ENCODE measurements around the gene UBL7. TPM values are rescaled to one million over a fixed set of nuclear protein-coding genes. Genes with fewer than 3 reads are reported as not detected.

The UBL7 gene
- total RNA-seq, 1 experiment from 2014 or later = 65.3 TPM

- Histone ChIP-seq H3K4me2 (ENCODE audit: low read length) (peak overlapping the region; percentile 70), H3K36me3 (ENCODE audit: control insufficient read depth in 1 of 2, insufficient read depth in 2 of 2, low read length in 2 of 2) (no peaks in the 10 kb centered on the region), H4K20me1 (ENCODE audit: insufficient read depth) (no peaks in the 10 kb centered on the region), H3K4me3 (replicated peaks in 1 of 2; ENCODE audit: low read depth in 1 of 2, low read length in 2 of 2) (peak overlapping the region; percentile 19 to 38), H3K79me2 (ENCODE audit: insufficient read depth, low read length) (no peaks in the 10 kb centered on the region), H3K27ac (ENCODE audit: low read depth, low read length) (no peak overlapping the region), H3K4me1 (ENCODE audit: control insufficient read depth in 1 of 2, insufficient read depth in 2 of 2, low read length in 2 of 2) (peaks cover 0 to 11% of the 10 kb centered on the region in 2 experiments; a peak in 2 of 4 replicates), H2AFZ (ENCODE audit: low read depth, low read length, poor library complexity, severe bottlenecking) (peak overlapping the region; percentile 82), H3K9me2 (ENCODE audit: insufficient read depth) (no peaks in the 10 kb centered on the region), H3K9ac (ENCODE audit: low read length) (peak overlapping the region; percentile 38), H3K27me3 (ENCODE audit: insufficient read depth, low read length) (no peaks in the 10 kb centered on the region), H3K9me3 (ENCODE audit: control insufficient read depth in 1 of 2, insufficient read depth in 1 of 2, low read depth in 1 of 2, low read length in 2 of 2) (no peaks in the 10 kb centered on the region)
- BruUV-seq (replicated peaks) = no TSS peak
- no peak for DNase-seq (ENCODE audit: low read depth, low spot score)
- ChIA-PET CTCF (interaction anchor here (0.6 to 0.9 kb wide), 2 partner anchors 108 to 123 kb away, joined by 3 read pairs; partner anchors contain the start of gene CYP11A1), RAD21 (ENCODE audit: low non-redundant PET in 1 of 2, low total read pairs in 2 of 2, uncharacterized antibody in 2 of 2, unreplicated experiment in 2 of 2) (no interaction called here), POLR2A (no interaction called here)
- intact Hi-C loops (cut with micrococcal nuclease) = loop anchor here (2.0 kb wide), 2 partner anchors 30 to 108 kb away; partner anchors contain the start of gene UBL7
- TF ChIP-seq REST (IDR thresholded peaks at IDR 0.05; ENCODE audit: low read depth) (no peak), RAD21 (IDR thresholded peaks at IDR 0.05; ENCODE audit: low read depth) (no peak), JUND (IDR thresholded peaks at IDR 0.05) (no peak), SRF (IDR thresholded peaks at IDR 0.05; ENCODE audit: low read depth) (no peak), MAX (IDR thresholded peaks at IDR 0.05) (no peak), EZH2phosphoT487 (IDR thresholded peaks at IDR 0.05; ENCODE audit: borderline replicate concordance) (no peak), EGR1 (IDR thresholded peaks at IDR 0.05; ENCODE audit: low read depth) (no peak), SIN3A (IDR thresholded peaks at IDR 0.05; ENCODE audit: low read depth) (no peak), CEBPB (IDR thresholded peaks at IDR 0.05; ENCODE audit: low read depth) (no peak), FOSL1 (IDR thresholded peaks at IDR 0.05; ENCODE audit: low read depth) (no peak)
- no peak for ATAC-seq
These were observed 29.4 kb upstream of the UBL7 start for GRCh38 chr15:74490339-74490689.
